HG03442 (cell line): ENCODE data around the gene CHD6.

Experiments
- ATAC-seq: cut with Tn5 transposase; IDR thresholded peaks from one replicate; pipeline ENCODE4 v1.9.1; 2021; ENCODE audit warnings: mild to moderate bottlenecking, moderate library complexity; ENCODE audit not compliant: unreplicated experiment

Gene CHD6

GRCh38 chr20:41398408-41398807, 219.8 kb downstream of the CHD6 start:
- no peak for ATAC-seq

- ATAC-seq, result no peak
Observed at GRCh38 chr20:41395667-41396664, 222.2 kb downstream of the CHD6 start.

GRCh38 chr20:41394931-41395666, 223.1 kb downstream of the CHD6 start:
- ATAC-seq, result no peak

- ATAC-seq, result no peak
Observed at GRCh38 chr20:41394081-41394480, 224.1 kb downstream of the CHD6 start.

GRCh38 chr20:41393705-41394066, 224.5 kb downstream of the CHD6 start:
- no peak for ATAC-seq

- ATAC-seq, result no peak
Observed at GRCh38 chr20:41392871-41393704, 225.1 kb downstream of the CHD6 start.

GRCh38 chr20:41392295-41392694, 225.9 kb downstream of the CHD6 start:
- ATAC-seq, result no peak

- no peak for ATAC-seq
Observed at GRCh38 chr20:41391587-41392001, 226.6 kb downstream of the CHD6 start.

GRCh38 chr20:41390889-41391288, 227.3 kb downstream of the CHD6 start:
- ATAC-seq, result no peak

- no peak for ATAC-seq
Observed at GRCh38 chr20:41387444-41387851, 230.7 kb downstream of the CHD6 start.

GRCh38 chr20:41386502-41387427, 231.4 kb downstream of the CHD6 start:
- ATAC-seq, result no peak

GRCh38 chr20:41382791-41383305, 235.3 kb downstream of the CHD6 start:
- ATAC-seq, result no peak

GRCh38 chr20:41380551-41381193, 237.5 kb downstream of the CHD6 start:
- ATAC-seq, result no peak

- no peak for ATAC-seq
Observed at GRCh38 chr20:41379551-41379950, 238.6 kb downstream of the CHD6 start.

GRCh38 chr20:41377275-41377674, 240.9 kb downstream of the CHD6 start:
- ATAC-seq, result no peak

GRCh38 chr20:41376349-41376748, 241.8 kb downstream of the CHD6 start:
- no peak for ATAC-seq

- no peak for ATAC-seq
Observed at GRCh38 chr20:41375846-41376245, 242.3 kb downstream of the CHD6 start.

GRCh38 chr20:41373931-41374920, 244.0 kb downstream of the CHD6 start:
- ATAC-seq, result no peak
